Gastrocnemius medialis (tissue), 4 donors: Measurements from ENCODE around the gene KRT15. TPM values are rescaled to one million over a fixed set of nuclear protein-coding genes. Genes with fewer than 3 reads are reported as not detected.

ENCODE experiments used
- ATAC-seq, 2 donors: fragments of 150-250 bp; one replicate each; pipeline ENCODE4 v1.9.1; 2016
- DNase-seq, 2 donors: peaks; one replicate each; pipeline ENCODE4 v3.0.0-alpha.2; 2019
- H3K27ac ChIP-seq, 4 donors: fragments of 200-600 bp; sonication (generic); 1 replicate in 1 of 4; 2 replicates in 3 of 4; pipeline ENCODE4 v1.5.1; 2016 to 2018; ENCODE audit warnings: mild to moderate bottlenecking in 2 of 4, moderate library complexity in 1 of 4
- H3K27me3 ChIP-seq, 3 donors: fragments of 200-600 bp; sonication (generic) in 2 of 3; 1 replicate in 1 of 3; 2 replicates in 2 of 3; pipeline versions ENCODE4 v1.5.1 to v1.6.0; 2016 to 2019; ENCODE audit warnings: mild to moderate bottlenecking in 1 of 3, moderate library complexity in 1 of 3
- H3K36me3 ChIP-seq, 2 donors: fragments of 200-600 bp; sonication (generic) in 1 of 2; one replicate each; pipeline ENCODE4 v1.5.1; 2017 to 2018
- H3K4me1 ChIP-seq, 2 donors: fragments of 200-600 bp; sonication (generic) in 1 of 2; one replicate each; pipeline ENCODE4 v1.5.1; 2016 to 2017; ENCODE audit warnings: mild to moderate bottlenecking in 2 of 2
- H3K4me3 ChIP-seq, 4 donors: fragments of 200-600 bp; sonication (generic) in 3 of 4; 1 replicate in 1 of 4; 2 replicates in 3 of 4; pipeline ENCODE4 v1.5.1; 2016 to 2019; ENCODE audit warnings: mild to moderate bottlenecking in 2 of 4
- H3K9me3 ChIP-seq, 3 donors: fragments of 200-600 bp; sonication (generic) in 2 of 3; 1 replicate in 1 of 3; 2 replicates in 2 of 3; pipeline ENCODE4 v1.5.1; 2016 to 2019
- CTCF ChIP-seq, 5 experiments: fragments of 450-650 bp in 3 of 5; fragments of 200-600 bp in 2 of 5; sonication (generic) in 2 of 5; IDR thresholded peaks in 4 of 5; conservative IDR thresholded peaks in 1 of 5; 1 replicate in 4 of 5; 2 replicates in 1 of 5; pipeline ENCODE4 v1.5.1; 2016 to 2019; ENCODE audit warnings: antibody characterized with exemption in 5 of 5, mild to moderate bottlenecking in 3 of 5, moderate library complexity in 3 of 5
- POLR2A ChIP-seq, 2 donors: fragments of 450-650 bp; IDR thresholded peaks; one replicate each; pipeline ENCODE4 v1.6.1; 2017; ENCODE audit warnings: antibody characterized with exemption in 2 of 2, mild to moderate bottlenecking in 2 of 2, moderate library complexity in 2 of 2
- in situ Hi-C, 4 donors: fragments of 200-750 bp; cut with MboI; loops; one replicate each; pipeline versions ENCODE4 v1.15.0 to v1.8.0; 2017; ENCODE audit warnings: low sequenced_read_pairs in 4 of 4
- intact Hi-C: fragments of 100-400 bp; cut with DNase I; formaldehyde crosslinking; loops from one replicate; pipeline ENCODE4 v1.15.1; 2023; ENCODE audit warnings: low total_unique reads
- total RNA-seq, 4 donors: library from RNA; depleted of rRNA; stranded (reverse); fragments of >200 nt; gene quantifications; one replicate each; pipeline versions ENCODE4 v1.1.0 to v1.2.3, GENCODE V29; 2016

KRT15 gene
- total RNA-seq, 4 donors from 2014 or later: not detected

- no peak overlapping the region for H3K4me3 ChIP-seq
- intact Hi-C loops (no loop called here), in situ Hi-C loops (loop anchor here in 1 of 4 donors (25.0 kb wide), 1 partner anchor 674 kb away; the partner anchor contains the start of gene KRT20)
- peaks cover 0 to 2% (median 0%) of the 10 kb centered on the region in 3 donors for H3K27me3 ChIP-seq
- no peak overlapping the region for H3K27ac ChIP-seq
- ATAC-seq (no peak), DNase-seq (no peak)
- H3K4me1 ChIP-seq: peaks cover 0 to 8% of the 10 kb centered on the region in 2 donors
- H3K9me3 ChIP-seq: no peaks in the 10 kb centered on the region
- H3K36me3 ChIP-seq: no peaks in the 10 kb centered on the region
- TF ChIP-seq POLR2A (IDR thresholded peaks at IDR 0.05): no peak
- TF ChIP-seq CTCF (IDR thresholded peaks at IDR 0.05 in 4 of 5, conservative IDR thresholded peaks at IDR 0.05 in 1 of 5): no peak
Measured at GRCh38 chr17:41561554-41561953, 42.9 kb upstream of the KRT15 start.

GRCh38 chr17:41559548-41559947 lies 40.9 kb upstream of the KRT15 start:
- intact Hi-C loops (no loop called here), in situ Hi-C loops (loop anchor here in 3 of 4 donors (10.0 to 25.0 kb wide), 3 partner anchors 85 to 672 kb away; partner anchors contain the start of gene KRT20 (in 1 of the 3))
- Histone ChIP-seq H3K27ac (no peak overlapping the region), H3K36me3 (no peaks in the 10 kb centered on the region), H3K9me3 (no peaks in the 10 kb centered on the region), H3K27me3 (peaks cover 0 to 2% (median 0%) of the 10 kb centered on the region in 3 donors), H3K4me1 (peaks cover 0 to 8% of the 10 kb centered on the region in 2 donors), H3K4me3 (no peak overlapping the region)
- TF ChIP-seq POLR2A (IDR thresholded peaks at IDR 0.05) (no peak), CTCF (IDR thresholded peaks at IDR 0.05 in 4 of 5, conservative IDR thresholded peaks at IDR 0.05 in 1 of 5) (no peak)
- ATAC-seq (no peak), DNase-seq (no peak)

- DNase-seq: no peak
- Histone ChIP-seq H3K27me3 (peaks cover 0 to 2% (median 0%) of the 10 kb centered on the region in 3 donors), H3K9me3 (no peaks in the 10 kb centered on the region), H3K4me3 (no peak overlapping the region), H3K4me1 (no peaks in the 10 kb centered on the region), H3K36me3 (no peaks in the 10 kb centered on the region), H3K27ac (no peak overlapping the region)
- intact Hi-C loops (no loop called here), in situ Hi-C loops (loop anchor here in 3 of 4 donors (10.0 to 25.0 kb wide), 3 partner anchors 88 to 670 kb away; partner anchors contain the start of gene KRT20 (in 1 of the 3))
- TF ChIP-seq POLR2A (IDR thresholded peaks at IDR 0.05) (no peak), CTCF (IDR thresholded peaks at IDR 0.05 in 4 of 5, conservative IDR thresholded peaks at IDR 0.05 in 1 of 5) (no peak)
- no peak for ATAC-seq
Measured at GRCh38 chr17:41556931-41557330, 38.2 kb upstream of the KRT15 start.

- in situ Hi-C loops: loop anchor here in 3 of 4 donors (10.0 to 25.0 kb wide), 3 partner anchors 88 to 669 kb away; partner anchors contain the start of gene KRT20 (in 1 of the 3)
- no peak overlapping the region for H3K27ac ChIP-seq
- no peaks in the 10 kb centered on the region for H3K4me1 ChIP-seq
- ATAC-seq (no peak), DNase-seq (no peak)
- no peaks in the 10 kb centered on the region for H3K9me3 ChIP-seq
- H3K4me3 ChIP-seq: no peak overlapping the region
- H3K27me3 ChIP-seq: peaks cover 0 to 2% (median 0%) of the 10 kb centered on the region in 3 donors
- intact Hi-C loops: no loop called here
- H3K36me3 ChIP-seq: no peaks in the 10 kb centered on the region
- TF ChIP-seq POLR2A (IDR thresholded peaks at IDR 0.05): no peak
- TF ChIP-seq CTCF (IDR thresholded peaks at IDR 0.05 in 4 of 5, conservative IDR thresholded peaks at IDR 0.05 in 1 of 5): no peak
Measured at GRCh38 chr17:41556306-41556705, 37.6 kb upstream of the KRT15 start.
